Stimulated activated CD4-positive, alpha-beta T cell treated with anti-CD3 and anti-CD28 coated beads, Interleukin-12 subunit alpha, Interleukin-12 subunit beta, amount 100 ng/mL, for 24 hours (primary cell): ENCODE data around the gene FTCD.
"Not testable (repeated sequence)": the region's sequence is repeated elsewhere in the genome, so short reads cannot be mapped to it uniquely, and the experiment has no call there.

ENCODE experiments used
- DNase-seq, 2 experiments: peaks; one replicate each; pipeline ENCODE4 v3.0.0-alpha.2; 2020; ENCODE audit warnings: low read depth in 2 of 2

The FTCD gene

GRCh38 chr21:46111857-46112724 lies 43.3 kb downstream of the FTCD start:
- no peak for DNase-seq

- DNase-seq: no peak
Measured at GRCh38 chr21:46111193-46111571, 44.2 kb downstream of the FTCD start.

GRCh38 chr21:46110499-46111192 lies 44.7 kb downstream of the FTCD start:
- no peak for DNase-seq

GRCh38 chr21:46109313-46110221 lies 45.8 kb downstream of the FTCD start:
- no peak for DNase-seq

GRCh38 chr21:46108827-46109312 lies 46.5 kb downstream of the FTCD start:
- no peak for DNase-seq

- not testable (repeated sequence) for DNase-seq
Measured at GRCh38 chr21:46107376-46107775, 48.0 kb downstream of the FTCD start.

- DNase-seq: no peak
Measured at GRCh38 chr21:46104104-46104503, 51.3 kb downstream of the FTCD start.

GRCh38 chr21:46100906-46101305 lies 54.5 kb downstream of the FTCD start:
- DNase-seq: no peak

- no peak for DNase-seq
Measured at GRCh38 chr21:46100426-46100825, 55.0 kb downstream of the FTCD start.

- DNase-seq: no peak
Measured at GRCh38 chr21:46100020-46100419, 55.4 kb downstream of the FTCD start.

- DNase-seq: no peak
Measured at GRCh38 chr21:46099476-46099875, 55.9 kb downstream of the FTCD start.

GRCh38 chr21:46098303-46099141 lies 56.9 kb downstream of the FTCD start:
- DNase-seq: no peak

GRCh38 chr21:46097336-46098293 lies 57.8 kb downstream of the FTCD start, which contains the start of gene COL6A2:
Gene COL6A2, plus strand, starts transcription at chr21:46098112.
- peak; percentile 25 to 40 for DNase-seq

GRCh38 chr21:46096596-46097335 lies 58.6 kb downstream of the FTCD start:
- DNase-seq: no peak

GRCh38 chr21:46095814-46096595 lies 59.4 kb downstream of the FTCD start:
- no peak for DNase-seq

- DNase-seq: no peak
Measured at GRCh38 chr21:46095083-46095719, 60.2 kb downstream of the FTCD start.

- no peak for DNase-seq
Measured at GRCh38 chr21:46094401-46095082, 60.8 kb downstream of the FTCD start.
